BE2C (cell line): ENCODE measurements around the gene GPR18.
"Not testable (repeated sequence)": the region's sequence is repeated elsewhere in the genome, so short reads cannot be mapped to it uniquely, and the experiment has no call there.

Experiments
- DNase-seq: peaks from one replicate; pipeline ENCODE4 v3.0.0-alpha.2; 2020
- H3K27me3 ChIP-seq: fragments of 250-450 bp; sonication (Bioruptor Pico); 2 replicates; pipeline ENCODE4 v1.5.1; 2020; ENCODE audit warnings: mild to moderate bottlenecking
- H3K36me3 ChIP-seq: fragments of 250-450 bp; sonication (Bioruptor Pico); 2 replicates; pipeline ENCODE4 v1.5.1; 2020; ENCODE audit warnings: mild to moderate bottlenecking
- H3K4me1 ChIP-seq: fragments of 250-450 bp; sonication (Bioruptor Pico); 2 replicates; pipeline ENCODE4 v1.5.1; 2020
- H3K4me3 ChIP-seq: 2 replicates; pipeline ENCODE4 v1.5.1; 2011; ENCODE audit warnings: low read depth, low read length
- H3K9me3 ChIP-seq: fragments of 250-450 bp; sonication (Bioruptor Pico); 2 replicates; pipeline ENCODE4 v1.5.1; 2020
- CTCF ChIP-seq: IDR thresholded peaks from 2 replicates; pipeline ENCODE4 v1.5.1; 2012; ENCODE audit warnings: mild to moderate bottlenecking, low read depth, low read length

The GPR18 gene

DNA sequence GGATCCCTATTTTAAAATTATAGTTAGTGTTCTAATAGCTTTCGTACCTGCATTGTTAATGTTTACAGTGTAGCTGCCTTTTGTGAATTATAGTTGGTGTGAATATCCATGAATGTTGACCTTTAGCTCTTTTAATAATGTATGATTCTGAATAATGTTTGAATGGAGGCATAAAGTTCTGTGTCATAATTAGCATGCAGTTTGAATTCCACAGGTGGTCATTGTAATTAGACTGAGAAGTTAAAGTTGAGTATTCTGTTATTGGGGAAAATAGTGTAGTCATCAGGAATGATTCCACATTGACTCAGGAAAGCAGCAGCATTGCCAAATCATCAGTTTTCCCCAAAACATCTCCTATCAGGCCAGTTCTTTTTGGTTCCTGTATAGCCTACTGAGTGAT is 12.1 kb downstream of the GPR18 start:
- Histone ChIP-seq H3K4me1 (no peaks in the 10 kb centered on the region), H3K27me3 (no peaks in the 10 kb centered on the region), H3K36me3 (peaks cover 11% of the 10 kb centered on the region), H3K4me3 (no peak overlapping the region), H3K9me3 (no peaks in the 10 kb centered on the region; the same call in 1 of the 2 replicates)
- DNase-seq: no peak
- TF ChIP-seq CTCF: no peak

DNA sequence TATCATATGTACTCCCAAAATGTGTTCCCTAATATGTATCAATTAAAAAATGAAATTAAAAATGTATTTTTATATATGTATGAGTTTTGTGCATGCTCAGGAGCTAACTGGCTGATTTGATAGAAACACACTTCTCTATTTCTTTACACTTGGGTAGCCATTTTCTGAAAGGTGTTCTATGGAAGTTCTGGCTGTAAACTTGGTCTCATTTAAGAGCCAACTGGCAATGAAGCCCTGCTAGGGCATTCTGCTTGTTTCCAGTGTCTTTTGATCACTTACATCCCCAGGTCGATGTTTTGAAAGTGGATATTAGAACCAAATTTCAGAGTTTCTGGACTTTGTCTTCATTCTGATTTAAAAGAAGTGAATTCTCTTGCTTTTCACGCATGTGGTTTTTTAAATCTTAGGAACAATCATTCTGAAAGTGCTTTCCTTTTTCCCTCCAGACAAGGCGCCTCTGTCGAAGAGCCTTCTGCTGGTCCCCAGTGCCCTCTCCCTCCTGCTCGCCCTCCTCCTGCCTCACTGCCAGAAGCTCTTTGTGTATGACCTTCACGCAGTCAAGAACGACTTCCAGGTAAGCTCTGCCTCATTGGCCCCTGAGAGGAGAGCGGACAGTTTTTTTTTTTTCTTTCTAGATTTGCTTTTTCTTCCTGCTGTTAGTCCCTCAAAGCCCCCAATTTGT is 20.1 kb downstream of the GPR18 start:
- Histone ChIP-seq H3K4me3 (no peak overlapping the region), H3K4me1 (no peaks in the 10 kb centered on the region), H3K27me3 (no peaks in the 10 kb centered on the region), H3K9me3 (no peaks in the 10 kb centered on the region), H3K36me3 (peaks cover 12% of the 10 kb centered on the region)
- no peak for TF ChIP-seq CTCF
- DNase-seq: no peak

DNA sequence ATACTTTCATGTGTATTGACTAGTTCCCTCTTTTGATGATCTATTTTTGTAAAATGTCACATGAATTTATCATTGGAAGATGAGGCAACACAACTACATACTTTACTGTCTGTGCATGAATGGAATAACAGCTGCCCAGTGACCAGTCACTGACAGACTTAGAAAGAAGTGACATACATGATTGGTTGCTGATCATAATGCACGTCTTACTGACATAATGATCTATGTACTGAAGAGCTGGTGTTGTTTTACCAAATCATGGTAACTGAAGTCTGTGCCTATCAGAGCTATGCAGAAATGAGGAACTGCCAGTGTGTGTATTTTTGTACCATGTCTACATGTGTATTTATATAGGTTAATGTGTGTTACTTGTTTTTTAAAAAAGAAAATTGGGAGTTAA is 26.5 kb downstream of the GPR18 start:
- H3K4me3 ChIP-seq: no peak overlapping the region
- no peak for DNase-seq

DNA sequence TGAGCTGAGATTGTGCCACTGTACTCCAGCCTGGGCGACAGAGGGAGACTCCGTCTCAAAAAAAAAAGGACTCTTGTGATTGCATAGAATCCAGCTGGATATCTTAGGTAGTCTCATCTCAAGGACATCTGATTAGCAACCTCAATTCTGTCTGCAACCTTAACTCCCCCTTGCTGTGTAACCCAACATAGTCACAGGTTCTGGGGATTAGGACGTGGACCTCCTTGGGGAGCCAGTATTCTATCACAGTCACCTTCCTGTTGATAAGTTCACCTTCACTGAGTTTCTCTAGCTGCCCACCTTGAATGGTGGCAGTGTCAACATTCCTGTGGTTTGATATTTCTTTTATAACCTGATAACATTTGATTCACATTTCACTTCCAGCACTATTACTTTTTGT is 27.2 kb downstream of the GPR18 start:
- Histone ChIP-seq H3K36me3 (no peaks in the 10 kb centered on the region; the same call in 1 of the 2 replicates), H3K4me3 (no peak overlapping the region), H3K4me1 (no peaks in the 10 kb centered on the region), H3K27me3 (no peaks in the 10 kb centered on the region), H3K9me3 (no peaks in the 10 kb centered on the region)
- no peak for DNase-seq
- TF ChIP-seq CTCF: no peak

More for the DNA sequence above, 26.5 kb downstream of the GPR18 start:
- no peaks in the 10 kb centered on the region for H3K27me3 ChIP-seq
- no peaks in the 10 kb centered on the region; the same call in 1 of the 2 replicates for H3K36me3 ChIP-seq
- no peak for TF ChIP-seq CTCF
- no peaks in the 10 kb centered on the region for H3K4me1 ChIP-seq
- H3K9me3 ChIP-seq: no peaks in the 10 kb centered on the region

- not testable (repeated sequence) for H3K4me3 ChIP-seq, H3K9me3 ChIP-seq, H3K36me3 ChIP-seq, H3K4me1 ChIP-seq, H3K27me3 ChIP-seq, DNase-seq
Observed at GRCh38 chr13:99230588-99230987, 27.6 kb downstream of the GPR18 start.

DNA sequence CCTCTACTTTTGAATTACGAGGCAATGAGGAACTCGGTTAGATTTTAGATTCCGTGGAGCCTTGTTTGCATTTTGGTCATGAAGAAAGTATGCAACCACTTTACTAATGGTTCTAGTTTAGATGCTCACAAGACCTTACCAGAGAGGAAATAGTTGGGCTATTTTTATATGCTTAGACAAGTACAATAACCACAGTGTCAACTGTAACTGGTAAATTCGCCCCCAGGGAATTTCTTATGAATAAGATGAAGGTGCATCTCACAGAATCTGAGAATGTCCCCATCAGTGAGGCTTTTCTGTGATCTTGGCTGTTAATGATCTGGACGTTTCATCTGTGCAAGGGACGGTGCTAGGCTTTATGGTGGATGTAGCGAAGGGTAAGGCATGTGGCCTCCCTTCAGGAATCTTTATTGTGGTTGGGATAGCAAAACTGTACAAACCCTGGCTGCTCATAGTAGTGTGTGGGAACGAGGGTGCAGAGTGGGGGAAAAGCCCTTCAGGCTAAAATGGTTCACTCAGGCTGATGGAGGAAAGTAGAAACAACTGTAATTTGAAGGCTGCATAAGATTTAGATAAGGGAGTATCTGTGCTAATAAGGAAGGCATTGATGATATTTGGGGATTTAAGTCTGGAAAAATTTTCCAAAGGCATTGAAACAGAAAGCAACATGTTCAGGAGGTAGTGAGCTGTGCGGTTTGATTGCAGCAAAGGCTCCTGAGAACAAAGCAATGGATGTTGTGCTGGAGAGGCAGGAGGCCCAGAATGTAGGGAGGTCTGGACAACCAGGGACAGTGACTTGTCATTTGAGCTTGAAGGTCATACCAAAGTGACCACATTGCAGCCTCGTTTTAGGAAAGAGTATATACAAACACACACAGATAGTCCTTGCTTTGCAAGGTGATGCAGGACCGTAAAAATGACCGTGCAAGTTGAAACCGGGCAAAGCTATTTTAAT is 29.2 kb downstream of the GPR18 start:
- Histone ChIP-seq H3K9me3 (no peaks in the 10 kb centered on the region), H3K4me3 (no peak overlapping the region), H3K36me3 (no peaks in the 10 kb centered on the region; the same call in 1 of the 2 replicates), H3K27me3 (no peaks in the 10 kb centered on the region), H3K4me1 (no peaks in the 10 kb centered on the region)
- DNase-seq: no peak
- TF ChIP-seq CTCF: no peak
